Measurements from ENCODE around the gene N4BP2L2.

Gene N4BP2L2

DNA sequence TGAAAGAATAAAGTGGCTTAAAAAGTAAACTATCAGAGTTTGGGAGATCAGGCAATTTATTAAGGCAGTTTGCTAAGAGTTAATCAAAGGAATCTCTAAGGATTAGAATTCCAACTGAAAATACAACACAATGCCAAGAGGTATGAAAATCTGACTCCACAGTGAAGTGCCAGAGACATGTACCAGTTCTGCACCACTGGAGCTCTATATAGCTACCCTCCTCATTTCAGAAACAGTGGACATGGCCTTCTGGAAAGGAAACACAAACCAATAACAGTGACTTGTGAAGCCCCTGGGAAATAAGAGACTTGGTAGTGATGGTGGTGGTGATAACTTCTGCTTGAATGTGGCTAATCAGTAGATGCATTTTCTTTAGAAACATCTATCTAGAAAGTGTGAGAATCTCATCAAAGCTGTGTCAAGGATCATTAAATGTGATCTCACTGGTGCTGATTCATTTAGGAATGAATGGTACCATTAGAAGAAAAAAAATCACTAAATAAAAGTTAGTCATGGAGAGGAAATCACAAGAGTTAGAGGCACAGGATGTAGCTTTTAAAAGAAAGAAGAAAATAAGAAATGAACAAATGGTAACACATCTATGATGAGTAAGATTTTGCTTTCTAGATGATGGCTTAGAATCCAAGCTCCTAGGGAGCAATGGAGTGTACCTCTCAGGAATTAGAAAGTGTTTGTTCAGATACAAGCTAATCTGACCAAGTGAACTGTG lies 90.5 kb downstream of the N4BP2L2 start:
- no peak for DNase-seq (ENCODE audit: low spot score)
- TF ChIP-seq, protein P1, sequence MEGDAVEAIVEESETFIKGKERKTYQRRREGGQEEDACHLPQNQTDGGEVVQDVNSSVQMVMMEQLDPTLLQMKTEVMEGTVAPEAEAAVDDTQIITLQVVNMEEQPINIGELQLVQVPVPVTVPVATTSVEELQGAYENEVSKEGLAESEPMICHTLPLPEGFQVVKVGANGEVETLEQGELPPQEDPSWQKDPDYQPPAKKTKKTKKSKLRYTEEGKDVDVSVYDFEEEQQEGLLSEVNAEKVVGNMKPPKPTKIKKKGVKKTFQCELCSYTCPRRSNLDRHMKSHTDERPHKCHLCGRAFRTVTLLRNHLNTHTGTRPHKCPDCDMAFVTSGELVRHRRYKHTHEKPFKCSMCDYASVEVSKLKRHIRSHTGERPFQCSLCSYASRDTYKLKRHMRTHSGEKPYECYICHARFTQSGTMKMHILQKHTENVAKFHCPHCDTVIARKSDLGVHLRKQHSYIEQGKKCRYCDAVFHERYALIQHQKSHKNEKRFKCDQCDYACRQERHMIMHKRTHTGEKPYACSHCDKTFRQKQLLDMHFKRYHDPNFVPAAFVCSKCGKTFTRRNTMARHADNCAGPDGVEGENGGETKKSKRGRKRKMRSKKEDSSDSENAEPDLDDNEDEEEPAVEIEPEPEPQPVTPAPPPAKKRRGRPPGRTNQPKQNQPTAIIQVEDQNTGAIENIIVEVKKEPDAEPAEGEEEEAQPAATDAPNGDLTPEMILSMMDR (IDR thresholded peaks at IDR 0.05; ENCODE audit: extremely low read depth, missing control alignments), result no peak

DNA sequence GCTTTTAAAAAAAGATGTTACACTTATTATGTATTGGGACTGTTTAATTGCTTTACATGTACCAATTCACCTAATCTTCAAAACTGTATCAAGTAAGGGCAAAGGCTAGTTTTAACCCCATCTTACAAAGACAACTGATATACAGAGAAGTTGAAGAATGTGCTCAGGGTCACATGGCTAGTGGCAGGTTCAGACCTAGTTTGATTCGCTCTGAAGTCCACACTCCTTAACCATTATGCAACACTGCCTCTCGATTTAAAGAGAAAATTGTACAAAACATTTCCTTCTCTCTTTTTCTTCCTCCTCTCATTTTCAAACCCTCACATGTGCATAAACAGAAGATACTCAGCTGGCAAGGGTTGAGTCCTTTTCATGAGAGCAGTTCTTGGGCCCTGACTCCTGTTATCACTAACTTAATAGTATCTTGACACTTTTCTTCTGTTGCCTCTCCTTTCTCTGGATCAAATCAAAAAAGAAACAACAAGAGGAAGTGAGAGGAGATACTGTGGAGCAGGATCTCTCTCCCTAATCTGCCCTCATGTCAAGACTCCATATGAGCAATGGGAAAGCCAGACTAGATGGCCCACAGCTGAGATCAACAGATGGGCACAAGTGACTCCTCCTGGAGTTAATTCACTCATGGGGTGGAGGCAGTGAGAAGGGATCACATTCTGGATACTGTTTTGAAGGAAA lies 91.7 kb downstream of the N4BP2L2 start:
- DNase-seq (ENCODE audit: low spot score), result no peak

DNA sequence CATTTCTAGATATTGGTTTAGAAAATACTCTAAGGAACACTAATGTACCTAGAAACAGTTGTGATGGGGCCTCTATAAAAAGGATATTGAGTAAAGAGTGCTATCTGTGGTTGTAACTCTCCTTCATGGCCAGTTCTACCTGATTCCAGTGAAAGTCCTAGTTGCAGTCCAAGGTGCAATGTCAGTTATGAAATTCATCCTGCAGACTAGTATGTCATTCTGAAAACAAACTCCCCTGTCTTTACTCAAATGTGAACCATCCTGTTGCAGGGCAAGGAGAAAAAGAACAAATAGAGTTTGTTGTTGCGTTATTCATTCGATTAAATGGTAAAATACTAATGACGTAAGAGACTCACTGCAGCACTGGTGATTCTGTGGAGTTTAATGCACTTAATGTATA lies 92.4 kb downstream of the N4BP2L2 start:
- TF ChIP-seq, protein P1 (IDR thresholded peaks at IDR 0.05; ENCODE audit: extremely low read depth, missing control alignments), result no peak
- no peak for DNase-seq (ENCODE audit: low spot score)

More for the DNA sequence above, 91.7 kb downstream of the N4BP2L2 start:
- TF ChIP-seq, protein P1 (IDR thresholded peaks at IDR 0.05; ENCODE audit: extremely low read depth, missing control alignments), result no peak

DNA sequence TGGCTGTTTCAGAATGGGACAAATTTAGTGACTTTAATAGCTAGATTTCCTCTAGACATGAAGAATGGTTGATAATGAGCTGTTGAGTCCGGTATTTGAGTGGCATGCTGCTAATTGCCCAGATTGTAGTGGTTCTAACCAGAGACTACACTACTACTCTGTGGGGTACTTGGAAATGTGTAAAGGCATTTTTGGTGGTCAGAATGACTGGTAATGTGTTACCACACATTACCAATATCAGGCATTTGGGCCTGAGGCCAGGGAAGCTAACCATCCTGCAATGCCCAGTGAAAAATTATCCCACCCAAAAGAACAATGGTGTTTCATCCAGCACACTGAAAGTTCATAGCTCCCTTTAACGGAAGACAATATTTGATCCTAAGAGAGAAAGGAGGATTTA lies 93.1 kb downstream of the N4BP2L2 start:
- TF ChIP-seq, protein P1 (IDR thresholded peaks at IDR 0.05; ENCODE audit: extremely low read depth, missing control alignments), result no peak
- DNase-seq (ENCODE audit: low spot score), result no peak

DNA sequence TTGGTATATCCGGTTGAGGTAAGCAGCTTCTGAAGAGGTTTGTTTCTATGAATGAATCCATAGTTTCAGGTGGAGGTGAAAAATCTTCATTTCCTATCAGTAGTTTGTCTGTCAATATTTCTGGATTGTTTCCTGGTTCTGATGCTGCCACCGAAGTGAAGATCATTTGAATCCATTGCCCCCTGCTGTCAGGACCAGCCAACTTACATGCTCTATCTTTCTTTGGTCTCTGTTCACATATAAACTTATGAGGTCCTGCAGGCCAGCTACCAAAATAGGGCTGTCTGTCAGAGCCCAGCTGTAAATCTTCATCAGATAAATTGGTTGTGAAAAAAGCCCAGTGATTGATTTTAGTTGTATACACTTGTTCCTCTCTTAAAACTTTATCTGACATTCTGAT lies 95.5 kb downstream of the N4BP2L2 start:
- peak; percentile 55 for DNase-seq (ENCODE audit: low spot score)

DNA sequence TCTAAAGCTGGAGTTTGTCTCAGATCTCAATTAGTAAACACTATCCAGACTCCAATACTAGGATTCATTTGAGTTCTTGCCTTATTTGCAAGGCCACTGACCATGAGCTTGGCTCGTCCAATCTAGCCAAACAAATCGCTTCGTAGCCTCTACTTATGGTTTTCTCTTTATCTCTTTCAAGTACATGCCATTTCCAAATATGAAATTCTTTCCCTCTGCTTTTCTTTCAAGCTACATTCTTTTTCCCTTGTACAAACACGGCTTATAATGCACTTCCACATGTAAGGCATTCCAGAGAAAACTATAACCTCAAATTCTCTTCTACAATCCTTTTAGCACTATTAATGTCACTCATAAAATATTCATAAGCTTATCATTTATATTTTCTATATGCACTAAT lies 99.7 kb downstream of the N4BP2L2 start:
- no peak for DNase-seq (ENCODE audit: low spot score)
- TF ChIP-seq, protein P1 (IDR thresholded peaks at IDR 0.05; ENCODE audit: extremely low read depth, missing control alignments), result no peak

More for the DNA sequence above, 95.5 kb downstream of the N4BP2L2 start:
- TF ChIP-seq, protein P1 (IDR thresholded peaks at IDR 0.05; ENCODE audit: extremely low read depth, missing control alignments), result peak; percentile 12

DNA sequence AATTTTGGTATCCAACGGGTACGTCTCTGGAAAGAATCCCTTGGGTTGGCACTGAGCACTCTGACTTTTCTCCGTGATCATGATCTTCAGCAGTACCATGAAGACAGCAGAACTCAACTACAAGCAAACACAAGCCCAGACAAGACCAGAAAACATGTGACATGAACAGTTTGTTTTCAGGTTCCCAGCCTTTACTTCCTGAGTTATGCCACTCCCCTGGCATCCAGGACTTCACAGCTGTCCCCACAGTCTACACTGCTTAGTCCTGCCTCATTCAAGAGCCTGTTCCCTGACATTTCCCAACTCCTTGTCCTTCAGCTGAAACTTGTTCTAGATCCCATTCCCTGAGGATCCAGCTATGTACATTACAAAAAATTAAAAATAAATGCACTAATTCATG lies 105.7 kb downstream of the N4BP2L2 start:
- no peak for DNase-seq (ENCODE audit: low spot score)
- TF ChIP-seq, protein P1 (IDR thresholded peaks at IDR 0.05; ENCODE audit: extremely low read depth, missing control alignments), result no peak

All from GM20000 (cell line).